ENCODE data around the gene HTRA1. TPM values are rescaled to one million over a fixed set of nuclear protein-coding genes. Genes with fewer than 3 reads are reported as not detected.

HTRA1 gene
- total and polyA plus RNA-seq, 2 donors from 2014 or later: 86.0 to 345 TPM

- H3K4me1 ChIP-seq (ENCODE audit: control insufficient read depth in 2 of 3, insufficient read depth in 2 of 3, low read depth in 1 of 3, low read length in 3 of 3): peaks cover 0 to 15% (median 4%) of the 10 kb centered on the region in 3 donors
- no peaks in the 10 kb centered on the region for H3K36me3 ChIP-seq (ENCODE audit: control insufficient read depth in 2 of 3, insufficient read depth in 3 of 3, low read length in 3 of 3)
- H3K27ac ChIP-seq (ENCODE audit: low read depth in 2 of 2, low read length in 2 of 2): no peak overlapping the region
- no peak for FAIRE-seq
- no peaks in the 10 kb centered on the region for H3K9me3 ChIP-seq (ENCODE audit: control insufficient read depth in 2 of 3, insufficient read depth in 1 of 3, low read length in 3 of 3)
- no peak for DNase-seq
- intact Hi-C loops (cut with DNase I): no loop called here
- H3K9ac ChIP-seq (ENCODE audit: low read length in 3 of 3): no peak overlapping the region
- H3K4me3 ChIP-seq (ENCODE audit: low read length in 3 of 3): no peak overlapping the region
- no peak for TF ChIP-seq CTCF (IDR thresholded peaks at IDR 0.05; ENCODE audit: borderline replicate concordance, extremely low read depth, insufficient read depth)
- no peaks in the 10 kb centered on the region for H3K27me3 ChIP-seq (ENCODE audit: control insufficient read depth, insufficient read depth, low read length)
Observed at GRCh38 chr10:122480146-122480833, 18.9 kb downstream of the HTRA1 start.

GRCh38 chr10:122481296-122482056, 20.1 kb downstream of the HTRA1 start:
- intact Hi-C loops (cut with DNase I): no loop called here
- no peak for DNase-seq
- no peak for TF ChIP-seq CTCF (IDR thresholded peaks at IDR 0.05; ENCODE audit: borderline replicate concordance, extremely low read depth, insufficient read depth)
- FAIRE-seq: no peak
- Histone ChIP-seq H3K27me3 (ENCODE audit: control insufficient read depth, insufficient read depth, low read length) (no peaks in the 10 kb centered on the region), H3K4me1 (ENCODE audit: control insufficient read depth in 2 of 3, insufficient read depth in 2 of 3, low read depth in 1 of 3, low read length in 3 of 3) (peaks cover 0 to 9% (median under 1%) of the 10 kb centered on the region in 3 donors), H3K36me3 (ENCODE audit: control insufficient read depth in 2 of 3, insufficient read depth in 3 of 3, low read length in 3 of 3) (no peaks in the 10 kb centered on the region), H3K9me3 (ENCODE audit: control insufficient read depth in 2 of 3, insufficient read depth in 1 of 3, low read length in 3 of 3) (no peaks in the 10 kb centered on the region), H3K27ac (ENCODE audit: low read depth in 2 of 2, low read length in 2 of 2) (no peak overlapping the region), H3K9ac (ENCODE audit: low read length in 3 of 3) (no peak overlapping the region), H3K4me3 (ENCODE audit: low read length in 3 of 3) (no peak overlapping the region)

GRCh38 chr10:122484276-122485060, 23.1 kb downstream of the HTRA1 start:
- TF ChIP-seq CTCF (IDR thresholded peaks at IDR 0.05; ENCODE audit: borderline replicate concordance, extremely low read depth, insufficient read depth): no peak
- intact Hi-C loops (cut with DNase I): no loop called here
- FAIRE-seq: no peak
- Histone ChIP-seq H3K4me1 (ENCODE audit: control insufficient read depth in 2 of 3, insufficient read depth in 2 of 3, low read depth in 1 of 3, low read length in 3 of 3) (peaks cover 0 to 12% (median 3%) of the 10 kb centered on the region in 3 donors), H3K36me3 (ENCODE audit: control insufficient read depth in 2 of 3, insufficient read depth in 3 of 3, low read length in 3 of 3) (no peaks in the 10 kb centered on the region), H3K4me3 (ENCODE audit: low read length in 3 of 3) (no peak overlapping the region), H3K27me3 (ENCODE audit: control insufficient read depth, insufficient read depth, low read length) (no peaks in the 10 kb centered on the region), H3K9me3 (ENCODE audit: control insufficient read depth in 2 of 3, insufficient read depth in 1 of 3, low read length in 3 of 3) (no peaks in the 10 kb centered on the region), H3K27ac (ENCODE audit: low read depth in 2 of 2, low read length in 2 of 2) (no peak overlapping the region), H3K9ac (ENCODE audit: low read length in 3 of 3) (no peak overlapping the region)
- DNase-seq: no peak

Measured in kidney (tissue), 14 donors.